HG03432 (cell line): ENCODE data around the gene TNKS1BP1.
"Not testable (repeated sequence)": the region's sequence is repeated elsewhere in the genome, so short reads cannot be mapped to it uniquely, and the experiment has no call there.

Experiments
- ATAC-seq: cut with Tn5 transposase; IDR thresholded peaks from one replicate; pipeline ENCODE4 v1.9.1; 2021; ENCODE audit warnings: mild to moderate bottlenecking, moderate library complexity; ENCODE audit not compliant: unreplicated experiment

TNKS1BP1 gene

GRCh38 chr11:57324886-57325734, at the start of gene TNKS1BP1:
Gene TNKS1BP1 (minus strand): TSS chr11:57324952. CDS start chr11:57321885, 3,067 bp downstream.
- ATAC-seq: peak; percentile 89

GRCh38 chr11:57373146-57373545, 48.4 kb upstream of the TNKS1BP1 start:
- ATAC-seq: no peak

- no peak for ATAC-seq
These were observed 46.2 kb upstream of the TNKS1BP1 start for GRCh38 chr11:57370941-57371340.

GRCh38 chr11:57370251-57370650, 45.5 kb upstream of the TNKS1BP1 start:
- ATAC-seq: no peak

GRCh38 chr11:57368845-57369232, 44.1 kb upstream of the TNKS1BP1 start:
- no peak for ATAC-seq

- no peak for ATAC-seq
These were observed 43.5 kb upstream of the TNKS1BP1 start for GRCh38 chr11:57368106-57368844.

- ATAC-seq: no peak
These were observed 40.3 kb upstream of the TNKS1BP1 start for GRCh38 chr11:57364851-57365660.

GRCh38 chr11:57363131-57364080, 38.7 kb upstream of the TNKS1BP1 start:
- no peak for ATAC-seq

GRCh38 chr11:57361926-57362325, 37.2 kb upstream of the TNKS1BP1 start:
- ATAC-seq: no peak

- not testable (repeated sequence) for ATAC-seq
These were observed 36.7 kb upstream of the TNKS1BP1 start for GRCh38 chr11:57361420-57361819.

GRCh38 chr11:57360991-57361390, 36.2 kb upstream of the TNKS1BP1 start:
- ATAC-seq: no peak

GRCh38 chr11:57359896-57360690, 35.3 kb upstream of the TNKS1BP1 start:
- ATAC-seq: no peak

GRCh38 chr11:57359396-57359795, 34.6 kb upstream of the TNKS1BP1 start:
- no peak for ATAC-seq

- no peak for ATAC-seq
These were observed 34.2 kb upstream of the TNKS1BP1 start for GRCh38 chr11:57358991-57359390.

GRCh38 chr11:57358543-57358961, 33.8 kb upstream of the TNKS1BP1 start:
- no peak for ATAC-seq

- no peak for ATAC-seq
These were observed 33.1 kb upstream of the TNKS1BP1 start for GRCh38 chr11:57357856-57358255.

- ATAC-seq: no peak
These were observed 32.6 kb upstream of the TNKS1BP1 start for GRCh38 chr11:57357310-57357709.

GRCh38 chr11:57356268-57356667, 31.5 kb upstream of the TNKS1BP1 start:
- no peak for ATAC-seq

- no peak for ATAC-seq
These were observed 29.9 kb upstream of the TNKS1BP1 start for GRCh38 chr11:57354699-57355098.
